HG03460 (cell line): ENCODE measurements around the gene STAG1.
"Not testable (repeated sequence)": the region's sequence is repeated elsewhere in the genome, so short reads cannot be mapped to it uniquely, and the experiment has no call there.

Source experiments
- ATAC-seq: cut with Tn5 transposase; IDR thresholded peaks from one replicate; pipeline ENCODE4 v1.9.1; 2021; ENCODE audit not compliant: unreplicated experiment

The STAG1 gene

GRCh38 chr3:136708333-136708985 is 43.7 kb downstream of the STAG1 start:
- ATAC-seq = no peak

- no peak for ATAC-seq
Observed at GRCh38 chr3:136703429-136703828, 48.7 kb downstream of the STAG1 start.

- ATAC-seq = no peak
Observed at GRCh38 chr3:136699271-136699828, 52.8 kb downstream of the STAG1 start.

GRCh38 chr3:136698361-136698760 is 53.8 kb downstream of the STAG1 start:
- no peak for ATAC-seq

- no peak for ATAC-seq
Observed at GRCh38 chr3:136696797-136697196, 55.4 kb downstream of the STAG1 start.

- ATAC-seq = no peak
Observed at GRCh38 chr3:136694321-136694720, 57.9 kb downstream of the STAG1 start.

- ATAC-seq = no peak
Observed at GRCh38 chr3:136690599-136690998, 61.6 kb downstream of the STAG1 start.

- ATAC-seq = no peak
Observed at GRCh38 chr3:136685882-136686281, 66.3 kb downstream of the STAG1 start.

GRCh38 chr3:136682740-136683312 is 69.4 kb downstream of the STAG1 start:
- no peak for ATAC-seq

GRCh38 chr3:136678981-136679380 is 73.2 kb downstream of the STAG1 start:
- ATAC-seq = no peak

GRCh38 chr3:136676009-136676408 is 76.2 kb downstream of the STAG1 start:
- ATAC-seq = no peak

- ATAC-seq = no peak
Observed at GRCh38 chr3:136675150-136675858, 76.9 kb downstream of the STAG1 start.

GRCh38 chr3:136672457-136672856 is 79.7 kb downstream of the STAG1 start:
- no peak for ATAC-seq

- ATAC-seq = no peak
Observed at GRCh38 chr3:136671921-136672320, 80.3 kb downstream of the STAG1 start.

GRCh38 chr3:136670166-136670565 is 82.0 kb downstream of the STAG1 start:
- no peak for ATAC-seq

GRCh38 chr3:136667081-136667480 is 85.1 kb downstream of the STAG1 start:
- ATAC-seq = no peak

GRCh38 chr3:136666301-136666700 is 85.9 kb downstream of the STAG1 start:
- not testable (repeated sequence) for ATAC-seq

GRCh38 chr3:136664771-136665170 is 87.4 kb downstream of the STAG1 start:
- no peak for ATAC-seq

GRCh38 chr3:136661282-136661681 is 90.9 kb downstream of the STAG1 start:
- no peak for ATAC-seq

GRCh38 chr3:136658946-136659682 is 93.1 kb downstream of the STAG1 start:
- no peak for ATAC-seq

GRCh38 chr3:136657526-136657925 is 94.7 kb downstream of the STAG1 start:
- ATAC-seq = no peak
